H9 (cell line): Measurements from ENCODE around the gene ENOX2. TPM values are rescaled to one million over a fixed set of nuclear protein-coding genes. Genes with fewer than 3 reads are reported as not detected.

Experiments used
- DNase-seq: peaks from one replicate; pipeline ENCODE4 v3.0.0-alpha.2; 2017
- H2AFZ ChIP-seq: one replicate; pipeline ENCODE4 v1.6.1; 2013; ENCODE audit warnings: mild to moderate bottlenecking, low read length, control low read depth, moderate library complexity
- H2AK5ac ChIP-seq: 2 replicates; pipeline ENCODE4 v1.6.1; 2013; ENCODE audit warnings: low read length, control low read depth, mixed read lengths; ENCODE audit not compliant: insufficient read length
- H2BK120ac ChIP-seq: one replicate; pipeline ENCODE4 v1.6.1; 2013; ENCODE audit warnings: low read depth, mild to moderate bottlenecking, low read length, control low read depth, inconsistent platforms; ENCODE audit not compliant: poor library complexity, severe bottlenecking
- H2BK12ac ChIP-seq: 2 replicates; pipeline ENCODE4 v1.6.1; 2013; ENCODE audit warnings: low read length, control low read depth, mixed read lengths, low read depth; ENCODE audit not compliant: insufficient read length
- H2BK15ac ChIP-seq: 2 replicates; pipeline ENCODE4 v1.6.1; 2013; ENCODE audit warnings: low read depth, low read length, control low read depth
- H2BK20ac ChIP-seq: one replicate; pipeline ENCODE4 v1.6.1; 2013; ENCODE audit warnings: low read depth, mild to moderate bottlenecking, low read length, control low read depth, inconsistent platforms; ENCODE audit not compliant: poor library complexity, severe bottlenecking
- H2BK5ac ChIP-seq: 2 replicates; pipeline ENCODE4 v1.6.1; 2013; ENCODE audit warnings: low read length, control low read depth, mixed read lengths; ENCODE audit not compliant: insufficient read length
- H3K14ac ChIP-seq: 2 replicates; pipeline ENCODE4 v1.6.1; 2013; ENCODE audit warnings: low read length, control low read depth; ENCODE audit not compliant: insufficient read depth
- H3K18ac ChIP-seq: 2 replicates; pipeline ENCODE4 v1.6.1; 2013; ENCODE audit warnings: low read depth, mild to moderate bottlenecking, mixed read lengths, low read length, control low read depth; ENCODE audit not compliant: insufficient read length
- H3K23ac ChIP-seq: 2 replicates; pipeline ENCODE4 v1.6.1; 2013; ENCODE audit warnings: low read length, control low read depth, mixed read lengths, low read depth; ENCODE audit not compliant: insufficient read length
- H3K23me2 ChIP-seq: 2 replicates; pipeline ENCODE4 v1.6.1; 2013; ENCODE audit warnings: low read depth, mild to moderate bottlenecking, mixed read lengths, low read length, control low read depth; ENCODE audit not compliant: insufficient read length, poor library complexity, severe bottlenecking
- H3K27ac ChIP-seq: 2 replicates; pipeline ENCODE4 v1.5.1; 2013; ENCODE audit warnings: low read length, control low read depth, mixed read lengths, low read depth; ENCODE audit not compliant: insufficient read length
- H3K27me3 ChIP-seq: 2 replicates; pipeline ENCODE4 v1.6.1; 2013; ENCODE audit warnings: low read length, control low read depth, inconsistent platforms; ENCODE audit not compliant: insufficient read depth
- H3K4ac ChIP-seq: 2 replicates; pipeline ENCODE4 v1.6.1; 2013; ENCODE audit warnings: low read depth, mild to moderate bottlenecking, control low read depth, inconsistent platforms, low read length, moderate library complexity
- H3K4me1 ChIP-seq: 2 replicates; pipeline ENCODE4 v1.6.1; 2013; ENCODE audit warnings: low read length, control low read depth, inconsistent platforms; ENCODE audit not compliant: insufficient read depth
- H3K4me2 ChIP-seq: 2 replicates; pipeline ENCODE4 v1.6.1; 2013; ENCODE audit warnings: low read length, control low read depth, mixed read lengths; ENCODE audit not compliant: insufficient read length, insufficient read depth
- H3K56ac ChIP-seq: 2 replicates; pipeline ENCODE4 v1.6.1; 2013; ENCODE audit warnings: low read depth, mild to moderate bottlenecking, mixed read lengths, low read length, control low read depth; ENCODE audit not compliant: insufficient read length
- H3K79me1 ChIP-seq: 2 replicates; pipeline ENCODE4 v1.6.1; 2013; ENCODE audit warnings: low read depth, mild to moderate bottlenecking, moderate library complexity, low read length, control low read depth, inconsistent platforms; ENCODE audit not compliant: insufficient read depth, poor library complexity, severe bottlenecking
- H3K79me2 ChIP-seq: 2 replicates; pipeline ENCODE4 v1.6.1; 2013; ENCODE audit warnings: low read length, control low read depth, inconsistent platforms; ENCODE audit not compliant: insufficient read depth
- H3K9ac ChIP-seq: 2 replicates; pipeline ENCODE4 v1.6.1; 2013; ENCODE audit warnings: low read length, control low read depth, mixed read lengths; ENCODE audit not compliant: insufficient read length; ENCODE audit errors: extremely low read depth
- H3K9me3 ChIP-seq: one replicate; pipeline ENCODE4 v1.6.1; 2013; ENCODE audit warnings: low read depth, low read length, inconsistent platforms; ENCODE audit not compliant: control insufficient read depth
- H3T11ph ChIP-seq: one replicate; pipeline ENCODE4 v1.6.1; 2013; ENCODE audit warnings: mild to moderate bottlenecking, low read length, control low read depth, inconsistent platforms
- H4K20me1 ChIP-seq: one replicate; pipeline ENCODE4 v1.6.1; 2013; ENCODE audit not compliant: control insufficient read depth, insufficient read length, insufficient read depth
- H4K5ac ChIP-seq: 2 replicates; pipeline ENCODE4 v1.6.1; 2013; ENCODE audit warnings: low read depth, mild to moderate bottlenecking, mixed read lengths, low read length, control low read depth; ENCODE audit not compliant: insufficient read length
- H4K8ac ChIP-seq: replicated peaks from 2 replicates; pipeline ENCODE4 v1.6.1; 2013; ENCODE audit warnings: low read length, control low read depth, mixed read lengths, low read depth; ENCODE audit not compliant: insufficient read length
- H4K91ac ChIP-seq: 2 replicates; pipeline ENCODE4 v1.6.1; 2013; ENCODE audit warnings: low read depth, mild to moderate bottlenecking, moderate library complexity, mixed read lengths, low read length, control low read depth; ENCODE audit not compliant: insufficient read length
- H3K27ac Mint-ChIP-seq, 3 experiments: 2 replicates in 2 of 3; 3 replicates in 1 of 3; pipeline ENCODE4 v1.8.0; 2020 to 2021; ENCODE audit warnings: mixed read lengths in 3 of 3, mild to moderate bottlenecking in 1 of 3, moderate library complexity in 1 of 3
- H3K27me3 Mint-ChIP-seq: 2 replicates; pipeline ENCODE4 v1.8.0; 2021; ENCODE audit warnings: low read depth, mild to moderate bottlenecking, moderate library complexity, mixed read lengths
- H3K36me3 Mint-ChIP-seq, 3 experiments: 2 replicates in 2 of 3; 3 replicates in 1 of 3; pipeline ENCODE4 v1.8.0; 2020 to 2021; ENCODE audit warnings: low read depth in 3 of 3, mixed read lengths in 3 of 3; ENCODE audit not compliant: insufficient read depth in 1 of 3
- H3K4me1 Mint-ChIP-seq, 2 experiments: 2 replicates each; pipeline ENCODE4 v1.8.0; 2020; ENCODE audit warnings: mixed read lengths in 2 of 2
- H3K4me3 Mint-ChIP-seq, 2 experiments: 2 replicates in 1 of 2; 3 replicates in 1 of 2; pipeline ENCODE4 v1.8.0; 2020 to 2021; ENCODE audit warnings: mild to moderate bottlenecking in 2 of 2, mixed read lengths in 2 of 2, moderate library complexity in 1 of 2
- H3K9me3 Mint-ChIP-seq, 2 experiments: 2 replicates in 1 of 2; 3 replicates in 1 of 2; pipeline ENCODE4 v1.8.0; 2020; ENCODE audit warnings: mild to moderate bottlenecking in 2 of 2, mixed read lengths in 2 of 2, moderate library complexity in 1 of 2
- WGBS: extraction: QIAGEN DNeasy Blood & Tissue Kit; methylation state at CpG from one replicate; pipeline ENCODE4 v1.1.7; 2013; ENCODE audit warnings: missing lambda C conversion rate, low lambda C conversion rate, mixed read lengths; ENCODE audit not compliant: insufficient read length; ENCODE audit errors: extremely low coverage; 5-methylcytosine and 5-hydroxymethylcytosine counted together
- total RNA-seq: library from RNA; stranded (reverse); gene quantifications from 2 replicates; pipeline ENCODE4 v1.2.1, GENCODE V29; 2021
- TF ChIP-seq, protein P1 (sequence below): fragments of 200-600 bp; sonication (generic); conservative IDR thresholded peaks from 3 replicates; pipeline ENCODE4 v1.8.0; 2021; ENCODE audit warnings: antibody characterized with exemption, mild to moderate bottlenecking

Gene ENOX2
- total RNA-seq, 1 experiment from 2014 or later: 17.7 TPM

DNA sequence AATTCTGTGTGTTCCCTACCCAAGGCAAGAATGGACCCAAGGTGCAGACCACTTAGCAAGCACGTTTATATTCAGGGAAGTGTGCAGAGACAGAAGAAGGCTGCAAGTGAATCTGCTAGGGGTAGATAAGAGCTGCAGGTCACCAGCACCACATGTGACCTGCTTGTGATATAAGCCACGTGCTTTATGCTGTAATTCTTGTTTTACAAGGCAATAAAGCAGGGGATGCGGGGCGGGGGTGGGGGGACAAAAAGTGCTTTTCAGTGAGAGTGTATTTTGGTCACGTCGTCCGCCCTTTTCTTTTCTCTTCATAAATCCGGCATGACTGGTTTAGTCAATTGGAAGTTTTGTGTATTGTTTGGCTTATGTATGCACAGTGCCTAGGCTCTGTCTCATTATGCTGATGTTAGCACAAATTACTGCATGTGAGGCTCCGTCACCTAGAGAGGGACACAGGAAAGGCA is 308.5 kb downstream of the ENOX2 start:
- Mint-ChIP-seq H3K27ac (no peak overlapping the region), H3K27me3 (no peaks in the 10 kb centered on the region), H3K4me1 (0 out of 4 replicates have a peak, but pooled peaks cover 0 to 3% of the 10 kb centered on the region in 2 experiments), H3K4me3 (no peak overlapping the region), H3K9me3 (no peaks in the 10 kb centered on the region), H3K36me3 (no peaks in the 10 kb centered on the region)
- Histone ChIP-seq H2BK15ac (no peak overlapping the region), H3K27ac (no peak overlapping the region), H2BK120ac (no peak overlapping the region), H3K4me1 (no peaks in the 10 kb centered on the region), H3K23ac (no peak overlapping the region), H4K20me1 (no peaks in the 10 kb centered on the region), H3K14ac (no peak overlapping the region), H2AK5ac (no peak overlapping the region), H2BK5ac (no peak overlapping the region), H4K5ac (no peak overlapping the region), H4K91ac (no peak overlapping the region), H2AFZ (no peak overlapping the region), H4K8ac (no peak overlapping the region), H2BK20ac (no peak overlapping the region), H3K79me1 (no peaks in the 10 kb centered on the region), H3K9ac (no peak overlapping the region), H3K4ac (no peak overlapping the region), H3T11ph (no peak overlapping the region), H3K4me2 (no peak overlapping the region), H3K23me2 (no peaks in the 10 kb centered on the region), H3K9me3 (no peaks in the 10 kb centered on the region), H3K56ac (no peak overlapping the region), H3K18ac (no peak overlapping the region), H2BK12ac (no peak overlapping the region), H3K27me3 (no peaks in the 10 kb centered on the region), H3K79me2 (no peaks in the 10 kb centered on the region)
- TF ChIP-seq, protein P1, sequence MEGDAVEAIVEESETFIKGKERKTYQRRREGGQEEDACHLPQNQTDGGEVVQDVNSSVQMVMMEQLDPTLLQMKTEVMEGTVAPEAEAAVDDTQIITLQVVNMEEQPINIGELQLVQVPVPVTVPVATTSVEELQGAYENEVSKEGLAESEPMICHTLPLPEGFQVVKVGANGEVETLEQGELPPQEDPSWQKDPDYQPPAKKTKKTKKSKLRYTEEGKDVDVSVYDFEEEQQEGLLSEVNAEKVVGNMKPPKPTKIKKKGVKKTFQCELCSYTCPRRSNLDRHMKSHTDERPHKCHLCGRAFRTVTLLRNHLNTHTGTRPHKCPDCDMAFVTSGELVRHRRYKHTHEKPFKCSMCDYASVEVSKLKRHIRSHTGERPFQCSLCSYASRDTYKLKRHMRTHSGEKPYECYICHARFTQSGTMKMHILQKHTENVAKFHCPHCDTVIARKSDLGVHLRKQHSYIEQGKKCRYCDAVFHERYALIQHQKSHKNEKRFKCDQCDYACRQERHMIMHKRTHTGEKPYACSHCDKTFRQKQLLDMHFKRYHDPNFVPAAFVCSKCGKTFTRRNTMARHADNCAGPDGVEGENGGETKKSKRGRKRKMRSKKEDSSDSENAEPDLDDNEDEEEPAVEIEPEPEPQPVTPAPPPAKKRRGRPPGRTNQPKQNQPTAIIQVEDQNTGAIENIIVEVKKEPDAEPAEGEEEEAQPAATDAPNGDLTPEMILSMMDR: no peak
- WGBS: no CpG with 5 or more reads among the region's 9 CpGs
- DNase-seq: no peak
